ENCODE data around the gene PDSS2. TPM values are rescaled to one million over a fixed set of nuclear protein-coding genes. Genes with fewer than 3 reads are reported as not detected.

PDSS2 gene
- total RNA-seq, 4 donors from 2014 or later = 2.3 to 16.9 (median 10.7) TPM

- DNase-seq = no peak
- H3K27me3 ChIP-seq = no peaks in the 10 kb centered on the region
- no peaks in the 10 kb centered on the region for H3K4me1 ChIP-seq
- H3K9me3 ChIP-seq = no peaks in the 10 kb centered on the region
- TF ChIP-seq, protein P1, sequence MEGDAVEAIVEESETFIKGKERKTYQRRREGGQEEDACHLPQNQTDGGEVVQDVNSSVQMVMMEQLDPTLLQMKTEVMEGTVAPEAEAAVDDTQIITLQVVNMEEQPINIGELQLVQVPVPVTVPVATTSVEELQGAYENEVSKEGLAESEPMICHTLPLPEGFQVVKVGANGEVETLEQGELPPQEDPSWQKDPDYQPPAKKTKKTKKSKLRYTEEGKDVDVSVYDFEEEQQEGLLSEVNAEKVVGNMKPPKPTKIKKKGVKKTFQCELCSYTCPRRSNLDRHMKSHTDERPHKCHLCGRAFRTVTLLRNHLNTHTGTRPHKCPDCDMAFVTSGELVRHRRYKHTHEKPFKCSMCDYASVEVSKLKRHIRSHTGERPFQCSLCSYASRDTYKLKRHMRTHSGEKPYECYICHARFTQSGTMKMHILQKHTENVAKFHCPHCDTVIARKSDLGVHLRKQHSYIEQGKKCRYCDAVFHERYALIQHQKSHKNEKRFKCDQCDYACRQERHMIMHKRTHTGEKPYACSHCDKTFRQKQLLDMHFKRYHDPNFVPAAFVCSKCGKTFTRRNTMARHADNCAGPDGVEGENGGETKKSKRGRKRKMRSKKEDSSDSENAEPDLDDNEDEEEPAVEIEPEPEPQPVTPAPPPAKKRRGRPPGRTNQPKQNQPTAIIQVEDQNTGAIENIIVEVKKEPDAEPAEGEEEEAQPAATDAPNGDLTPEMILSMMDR (IDR thresholded peaks at IDR 0.05) = no peak
- TF ChIP-seq POLR2A (IDR thresholded peaks at IDR 0.05) = no peak
- no peak overlapping the region for H3K4me3 ChIP-seq
- intact Hi-C loops (cut with DNase I; ENCODE audit: low total_unique reads) = no loop called here
- no peak overlapping the region for H3K27ac ChIP-seq
- H3K36me3 ChIP-seq = no peaks in the 10 kb centered on the region
Measured at GRCh38 chr6:107219851-107220250, 239.5 kb downstream of the PDSS2 start.

DNA sequence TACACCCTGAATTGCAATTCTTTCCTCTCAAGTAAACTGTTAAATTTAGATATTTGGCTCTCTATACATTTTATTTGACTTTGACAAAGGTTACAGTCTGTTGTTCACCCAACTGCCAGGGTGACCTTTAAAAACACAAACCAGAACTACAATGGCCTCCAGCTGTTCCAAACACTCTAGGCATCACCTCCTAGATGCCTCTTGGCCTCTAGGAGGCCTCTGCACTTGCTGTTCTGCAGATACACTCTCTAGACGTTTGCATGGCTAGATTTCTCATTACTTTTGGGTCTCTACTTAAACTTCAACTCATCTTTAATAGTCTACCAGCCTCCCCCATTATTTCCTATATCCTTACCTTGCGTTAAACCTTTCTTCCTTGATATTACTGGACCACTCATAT lies 241.2 kb downstream of the PDSS2 start:
- no peaks in the 10 kb centered on the region for H3K27me3 ChIP-seq
- H3K9me3 ChIP-seq = no peaks in the 10 kb centered on the region
- H3K4me3 ChIP-seq = no peak overlapping the region
- intact Hi-C loops (cut with DNase I; ENCODE audit: low total_unique reads) = no loop called here
- no peaks in the 10 kb centered on the region for H3K4me1 ChIP-seq
- no peak for DNase-seq
- TF ChIP-seq POLR2A (IDR thresholded peaks at IDR 0.05) = no peak
- TF ChIP-seq, protein P1 (IDR thresholded peaks at IDR 0.05) = no peak
- H3K36me3 ChIP-seq = no peaks in the 10 kb centered on the region
- H3K27ac ChIP-seq = no peak overlapping the region

DNA sequence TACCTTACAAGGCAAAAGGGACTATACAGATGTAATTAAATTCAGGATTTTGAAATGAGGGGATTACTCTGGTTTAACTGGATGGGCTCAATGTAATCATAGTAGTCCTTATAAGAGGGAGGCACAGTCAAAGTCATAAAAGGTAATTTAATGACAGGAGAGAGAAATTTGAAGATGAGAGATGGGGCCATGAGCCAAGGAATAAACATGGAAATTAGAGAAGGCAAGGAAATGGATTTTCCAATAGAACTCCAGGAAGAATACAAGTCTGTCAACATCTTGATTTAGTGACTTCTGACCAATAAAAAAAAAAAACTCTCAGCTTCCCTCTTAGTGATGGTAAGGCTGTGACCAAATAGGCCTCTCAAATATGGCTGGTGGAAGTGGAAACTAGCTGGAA lies 242.1 kb downstream of the PDSS2 start:
- no peaks in the 10 kb centered on the region for H3K36me3 ChIP-seq
- H3K4me1 ChIP-seq = no peaks in the 10 kb centered on the region
- no peak overlapping the region for H3K27ac ChIP-seq
- no peak for DNase-seq
- H3K4me3 ChIP-seq = no peak overlapping the region
- no peaks in the 10 kb centered on the region for H3K27me3 ChIP-seq
- no peaks in the 10 kb centered on the region for H3K9me3 ChIP-seq
- TF ChIP-seq POLR2A (IDR thresholded peaks at IDR 0.05) = no peak
- TF ChIP-seq, protein P1 (IDR thresholded peaks at IDR 0.05) = no peak
- intact Hi-C loops (cut with DNase I; ENCODE audit: low total_unique reads) = no loop called here

GRCh38 chr6:107216197-107216933 lies 243.0 kb downstream of the PDSS2 start:
- no peaks in the 10 kb centered on the region for H3K36me3 ChIP-seq
- no peaks in the 10 kb centered on the region for H3K27me3 ChIP-seq
- H3K4me1 ChIP-seq = no peaks in the 10 kb centered on the region
- no peak overlapping the region for H3K27ac ChIP-seq
- H3K4me3 ChIP-seq = no peak overlapping the region
- TF ChIP-seq, protein P1 (IDR thresholded peaks at IDR 0.05) = no peak
- TF ChIP-seq POLR2A (IDR thresholded peaks at IDR 0.05) = no peak
- intact Hi-C loops (cut with DNase I; ENCODE audit: low total_unique reads) = no loop called here
- no peaks in the 10 kb centered on the region for H3K9me3 ChIP-seq
- no peak for DNase-seq

DNA sequence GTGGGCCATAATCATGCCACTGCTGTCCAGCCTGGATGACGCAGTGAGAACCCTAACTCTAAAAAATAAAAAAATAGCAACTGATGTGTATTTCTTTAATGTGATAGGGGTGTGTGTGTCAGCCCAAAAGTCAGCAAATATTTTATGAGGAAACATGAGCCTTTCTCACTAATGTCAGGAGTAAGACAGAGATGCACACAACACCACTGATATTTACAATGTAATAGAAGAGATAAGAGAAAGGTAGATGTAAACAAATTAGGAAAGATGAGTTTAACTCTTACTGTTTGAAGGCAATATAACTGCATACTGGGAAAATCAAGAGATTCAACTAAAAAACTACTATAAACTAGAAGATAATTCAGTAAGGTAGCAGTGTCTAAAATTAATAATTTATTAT lies 244.0 kb downstream of the PDSS2 start:
- intact Hi-C loops (cut with DNase I; ENCODE audit: low total_unique reads) = no loop called here
- DNase-seq = no peak
- Histone ChIP-seq H3K27ac (no peak overlapping the region), H3K27me3 (no peaks in the 10 kb centered on the region), H3K36me3 (no peaks in the 10 kb centered on the region), H3K4me1 (no peaks in the 10 kb centered on the region), H3K4me3 (no peak overlapping the region), H3K9me3 (no peaks in the 10 kb centered on the region)
- TF ChIP-seq POLR2A (IDR thresholded peaks at IDR 0.05) = no peak
- TF ChIP-seq, protein P1 (IDR thresholded peaks at IDR 0.05) = no peak
